HTR-8/SVneo (cell line): Measurements from ENCODE around the gene LRRC34.
A peak's percentile ranks its signal among the peaks of the same experiment; 100 is the strongest.

Experiments
- DNase-seq: peaks from one replicate; pipeline ENCODE4 v3.0.0; 2011; ENCODE audit warnings: low spot score, mixed read lengths; ENCODE audit not compliant: insufficient read length
- FAIRE-seq: peaks from 2 replicates; lab custom pipeline; 2011; peaks lifted over from hg19 to GRCh38; lab: Jason Lieb, UNC

LRRC34 gene

GRCh38 chr3:169815590-169816150 is 3.0 kb upstream of the LRRC34 start:
- DNase-seq (no peak), FAIRE-seq (no peak)

GRCh38 chr3:169813757-169814517 is 1.2 kb upstream of the LRRC34 start:
- DNase-seq (no peak), FAIRE-seq (no peak)

- no peak for FAIRE-seq
- DNase-seq: no peak
Observed at GRCh38 chr3:169813278-169813677, 574 bp upstream of the LRRC34 start.

- FAIRE-seq: no peak
Observed at GRCh38 chr3:169811631-169812331, 923 bp downstream of the LRRC34 start.

GRCh38 chr3:169809230-169809795 is 3.4 kb downstream of the LRRC34 start:
- FAIRE-seq (no peak), DNase-seq (no peak)

More at GRCh38 chr3:169811631-169812331, 923 bp downstream of the LRRC34 start:
- no peak for DNase-seq

- DNase-seq (no peak), FAIRE-seq (no peak)
Observed at GRCh38 chr3:169804681-169805080, 8.0 kb downstream of the LRRC34 start.

GRCh38 chr3:169792359-169792758 is 20.3 kb downstream of the LRRC34 start:
- DNase-seq (no peak), FAIRE-seq (no peak)

GRCh38 chr3:169790687-169791429 is 21.8 kb downstream of the LRRC34 start:
- DNase-seq (no peak), FAIRE-seq (no peak)

GRCh38 chr3:169790219-169790618 is 22.5 kb downstream of the LRRC34 start:
- no peak for DNase-seq
- FAIRE-seq: no peak

- FAIRE-seq (no peak), DNase-seq (no peak)
Observed at GRCh38 chr3:169787791-169788190, 24.9 kb downstream of the LRRC34 start.

- FAIRE-seq (no peak), DNase-seq (no peak)
Observed at GRCh38 chr3:169787120-169787519, 25.6 kb downstream of the LRRC34 start.

GRCh38 chr3:169781209-169781855 is 31.4 kb downstream of the LRRC34 start:
- FAIRE-seq: no peak
- no peak for DNase-seq

GRCh38 chr3:169780742-169781141 is 32.0 kb downstream of the LRRC34 start:
- no peak for FAIRE-seq
- no peak for DNase-seq

GRCh38 chr3:169777822-169778221 is 34.9 kb downstream of the LRRC34 start:
- FAIRE-seq: no peak
- no peak for DNase-seq

GRCh38 chr3:169774186-169774585 is 38.5 kb downstream of the LRRC34 start:
- no peak for FAIRE-seq
- DNase-seq: no peak

- peak; percentile 97 for FAIRE-seq
- DNase-seq: peak; percentile 76
Observed at GRCh38 chr3:169772897-169773816, 39.5 kb downstream of the LRRC34 start, which contains the start of gene MYNN. Gene MYNN, plus strand, starts transcription at chr3:169773396. Its CDS starts 900 bp downstream, at chr3:169774296.

- DNase-seq: no peak
- FAIRE-seq: no peak
Observed at GRCh38 chr3:169772305-169772896, 40.3 kb downstream of the LRRC34 start.
